Measurements from ENCODE around the gene RPUSD4.

Gene RPUSD4

DNA sequence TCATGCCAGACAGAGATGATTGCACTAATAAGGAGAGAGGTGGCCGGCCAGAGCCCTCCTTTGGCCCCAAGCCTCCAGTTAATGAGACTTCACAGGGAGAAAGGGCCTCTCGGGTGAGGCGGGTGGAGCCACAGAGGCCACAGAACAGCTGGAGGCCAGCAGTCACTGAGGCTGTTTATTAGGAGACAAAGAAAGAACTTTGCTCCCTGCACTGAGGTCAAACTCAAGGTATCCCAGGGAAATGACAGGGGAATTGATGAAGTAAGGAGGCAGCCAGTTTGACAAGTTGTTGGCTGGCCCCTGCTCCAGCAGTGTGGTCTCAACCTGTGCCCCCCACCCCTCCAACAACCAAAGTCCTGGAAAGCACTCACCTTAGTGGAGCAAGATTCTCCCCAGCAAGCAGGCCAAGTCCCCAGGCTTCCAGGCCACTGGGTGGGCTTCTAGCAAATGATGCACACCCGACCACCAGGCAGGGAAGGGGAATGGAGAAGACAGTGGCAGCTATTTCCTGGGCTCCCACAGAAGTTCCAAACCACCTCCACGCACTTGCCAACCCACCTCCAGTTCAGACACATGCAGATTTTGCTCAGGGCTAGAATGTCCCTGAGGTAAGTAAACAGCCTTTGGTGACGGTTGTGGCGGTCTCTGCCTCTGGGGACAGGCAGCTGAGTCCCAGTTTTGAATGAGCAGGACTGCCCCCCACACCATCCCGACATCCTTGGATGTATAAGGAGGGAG lies 53.2 kb downstream of the RPUSD4 start:
- DNase-seq (ENCODE audit: extremely low read depth in 1 of 2, low read depth in 1 of 2) = no peak

DNA sequence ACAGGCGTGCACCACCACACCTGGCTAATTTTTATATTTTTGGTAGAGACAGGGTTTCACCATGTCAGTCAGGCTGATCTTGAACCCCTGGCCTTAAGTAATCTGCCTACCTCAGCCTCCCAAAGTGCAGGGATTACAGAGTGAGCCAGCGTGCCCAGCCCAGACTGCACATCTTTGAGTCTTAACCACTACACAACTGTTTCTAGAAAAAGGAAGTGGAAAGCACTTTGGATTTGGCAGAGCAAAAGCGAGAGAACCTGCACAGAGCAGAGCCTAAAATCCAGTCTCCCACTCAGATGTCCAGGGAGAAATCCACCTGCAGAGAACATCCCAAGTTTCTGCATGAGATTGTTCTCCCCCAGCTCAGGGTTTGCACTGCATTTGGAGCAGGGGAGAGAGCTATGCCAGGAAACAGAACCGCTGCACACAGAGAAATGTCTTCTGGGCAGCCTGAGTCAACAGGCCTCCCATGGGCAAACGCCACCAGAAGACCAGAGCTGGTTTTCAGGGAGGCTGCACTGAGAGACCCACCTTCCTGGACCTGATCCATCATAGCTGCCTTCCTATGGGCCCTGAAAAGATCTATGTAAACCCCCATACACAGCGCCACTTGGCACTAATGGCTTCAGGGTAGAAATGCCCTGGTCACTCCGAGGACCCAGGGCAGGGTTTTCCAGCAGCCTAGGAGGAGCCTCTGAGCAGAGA lies 54.0 kb downstream of the RPUSD4 start:
- no peak for DNase-seq (ENCODE audit: extremely low read depth in 1 of 2, low read depth in 1 of 2)

DNA sequence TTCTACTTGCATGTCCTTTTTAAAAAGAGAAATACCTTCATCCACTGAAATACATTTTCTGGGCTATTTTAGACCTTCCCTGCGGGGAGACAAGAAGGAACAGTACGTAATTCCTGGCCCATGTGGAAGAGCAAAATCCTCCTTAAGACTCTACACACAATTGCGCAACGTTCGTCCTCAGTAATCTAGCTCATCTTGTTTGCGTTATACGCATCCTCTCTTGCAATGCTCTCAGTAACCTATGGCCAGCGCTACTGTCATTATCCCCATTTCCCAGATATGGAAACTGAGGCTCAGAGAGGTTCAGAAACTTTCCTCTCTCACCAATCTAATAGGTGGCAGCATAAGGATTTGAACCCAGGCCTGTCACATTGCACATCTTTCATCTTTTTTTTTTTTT lies 54.6 kb downstream of the RPUSD4 start:
- DNase-seq (ENCODE audit: extremely low read depth in 1 of 2, low read depth in 1 of 2) = no peak

DNA sequence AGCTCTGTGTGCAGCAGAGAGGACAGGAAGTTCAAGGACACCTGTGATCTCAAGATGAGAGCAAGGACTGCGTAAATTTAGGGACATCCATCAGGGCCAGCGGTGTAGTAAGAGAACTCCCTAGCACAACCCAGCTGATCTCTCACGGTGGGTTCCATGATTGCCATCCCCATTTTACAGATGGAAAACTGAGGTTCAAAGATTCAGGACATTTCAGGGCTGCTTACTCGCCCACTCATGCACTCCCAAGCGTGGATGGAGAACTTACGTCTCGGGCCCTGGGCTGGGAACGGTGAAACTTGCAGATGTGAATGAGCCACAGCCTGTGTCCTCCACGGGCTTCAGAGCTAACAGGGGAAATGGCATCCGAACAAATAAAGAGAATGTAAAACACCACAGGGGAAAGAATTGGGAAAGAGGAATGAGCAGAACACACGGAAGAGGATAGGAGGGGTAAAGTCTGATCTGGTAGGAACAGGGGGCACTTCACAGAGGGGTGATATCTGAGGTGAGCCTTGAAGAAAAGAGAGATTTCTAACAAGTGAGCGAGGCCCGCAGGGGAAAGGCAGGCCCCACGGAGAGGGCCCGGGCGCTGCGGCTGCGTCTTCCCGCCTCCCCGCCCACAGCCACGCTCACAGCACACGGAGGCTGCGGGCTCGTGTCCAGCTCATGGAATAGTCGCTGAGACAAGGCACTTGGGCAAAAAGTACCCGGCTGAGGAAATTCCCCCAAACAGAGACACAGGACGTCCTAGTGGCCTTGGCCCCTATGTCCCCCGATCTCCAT lies 55.9 kb downstream of the RPUSD4 start:
- DNase-seq (ENCODE audit: extremely low read depth in 1 of 2, low read depth in 1 of 2) = no peak

DNA sequence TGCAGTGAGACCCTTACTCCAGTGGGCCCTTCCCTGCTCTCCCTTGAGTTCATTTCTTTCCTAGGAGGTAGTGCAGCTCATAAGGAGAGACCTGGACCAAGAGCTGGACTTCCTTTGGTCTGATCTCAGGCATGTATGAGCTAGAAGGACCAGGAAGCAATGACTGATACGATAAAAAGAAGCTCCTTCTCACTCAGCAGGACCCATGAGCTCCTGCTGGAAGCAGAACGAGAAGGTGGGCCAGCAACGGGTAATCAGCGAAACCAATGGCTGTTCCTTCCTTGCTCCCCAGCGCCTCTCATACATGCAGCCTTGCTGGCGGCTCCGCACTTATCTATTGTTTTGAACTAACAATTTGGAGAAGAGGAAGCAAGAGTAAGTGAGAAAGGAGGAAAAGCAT lies 56.8 kb downstream of the RPUSD4 start:
- no peak for DNase-seq (ENCODE audit: extremely low read depth in 1 of 2, low read depth in 1 of 2)

DNA sequence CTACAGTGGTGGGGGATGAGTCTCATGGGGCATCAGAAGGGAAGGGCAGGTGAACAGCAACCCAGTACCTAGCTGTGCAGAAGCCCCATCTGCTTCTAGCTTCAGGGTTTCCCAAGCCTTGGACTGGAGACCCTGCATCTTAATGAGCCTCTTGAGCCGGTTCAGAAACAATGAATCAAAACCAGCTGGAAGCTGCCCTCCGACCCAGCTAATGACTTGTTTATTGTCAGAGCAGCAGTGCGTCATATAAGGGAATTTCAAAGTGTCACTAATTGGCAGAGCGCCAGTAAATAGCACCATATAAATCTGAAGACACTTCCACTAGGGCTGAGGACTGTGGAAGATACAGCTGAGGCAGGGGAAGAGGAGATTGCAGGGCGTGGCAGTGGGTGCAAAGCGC lies 57.5 kb downstream of the RPUSD4 start:
- DNase-seq (ENCODE audit: extremely low read depth in 1 of 2, low read depth in 1 of 2) = no peak

DNA sequence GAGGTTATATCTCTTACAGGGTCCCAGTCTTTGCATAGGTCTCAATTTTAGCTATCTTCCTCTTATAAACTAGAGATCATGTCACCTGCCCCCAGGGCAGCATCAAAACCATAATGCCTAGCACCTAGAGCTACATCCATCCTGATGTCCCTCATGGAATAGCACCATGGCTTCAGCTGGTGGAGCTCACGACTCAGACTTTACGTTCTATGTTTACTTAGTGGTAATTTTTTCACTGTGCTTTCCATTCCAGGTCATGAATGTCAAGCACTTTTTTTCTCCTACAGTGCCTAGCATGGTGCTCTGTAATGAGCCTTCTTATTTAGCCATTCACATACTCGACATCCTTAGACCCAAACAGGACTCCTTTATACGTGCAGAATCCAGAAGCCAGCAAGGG lies 58.4 kb downstream of the RPUSD4 start:
- no peak for DNase-seq (ENCODE audit: extremely low read depth in 1 of 2, low read depth in 1 of 2)

DNA sequence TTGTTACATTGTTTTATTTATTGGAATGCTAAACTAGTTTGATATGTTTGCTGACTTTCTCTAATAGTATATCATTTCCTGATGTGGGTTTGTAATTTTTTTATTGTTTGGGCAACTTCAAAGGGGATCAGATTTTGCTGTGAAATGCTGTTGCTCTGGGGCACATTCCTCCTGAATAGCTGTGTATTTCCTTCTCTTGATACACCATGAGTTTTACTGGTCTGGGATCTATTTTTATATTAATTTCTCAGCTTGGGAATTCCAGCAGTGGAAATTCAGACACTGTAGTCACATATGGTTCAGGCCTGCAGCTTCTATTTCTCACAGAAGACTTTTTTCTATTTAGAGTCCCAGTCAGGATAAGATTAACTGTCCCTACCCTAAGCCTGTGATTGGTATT lies 58.9 kb downstream of the RPUSD4 start:
- no peak for DNase-seq (ENCODE audit: extremely low read depth in 1 of 2, low read depth in 1 of 2)

DNA sequence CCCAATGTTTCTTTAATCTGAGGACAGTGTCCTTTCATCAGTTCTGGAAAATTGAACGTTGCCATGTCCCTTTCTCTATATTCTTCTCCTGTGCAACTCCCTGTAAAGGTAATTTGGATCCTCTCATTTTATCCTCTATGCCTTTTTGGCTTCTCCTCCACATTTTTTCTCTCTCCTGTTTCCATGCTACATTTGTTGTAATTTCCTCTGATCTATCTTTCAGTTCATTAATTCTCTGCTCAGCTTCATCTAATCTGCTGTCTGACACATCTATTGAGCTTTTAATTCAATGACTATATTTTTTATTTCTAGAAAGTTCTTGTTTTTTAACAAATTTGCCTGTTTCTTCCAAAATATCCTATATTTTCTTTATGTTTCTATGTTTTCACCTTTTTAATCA lies 59.3 kb downstream of the RPUSD4 start:
- DNase-seq (ENCODE audit: extremely low read depth in 1 of 2, low read depth in 1 of 2) = no peak
